GM21515 (cell line): ENCODE results near the gene GKN2.
"Not testable (repeated sequence)": the region's sequence is repeated elsewhere in the genome, so short reads cannot be mapped to it uniquely, and the experiment has no call there.

Experiments used
- ATAC-seq: cut with Tn5 transposase; IDR thresholded peaks from one replicate; pipeline ENCODE4 v1.9.1; 2021; ENCODE audit not compliant: unreplicated experiment

GKN2 gene

DNA sequence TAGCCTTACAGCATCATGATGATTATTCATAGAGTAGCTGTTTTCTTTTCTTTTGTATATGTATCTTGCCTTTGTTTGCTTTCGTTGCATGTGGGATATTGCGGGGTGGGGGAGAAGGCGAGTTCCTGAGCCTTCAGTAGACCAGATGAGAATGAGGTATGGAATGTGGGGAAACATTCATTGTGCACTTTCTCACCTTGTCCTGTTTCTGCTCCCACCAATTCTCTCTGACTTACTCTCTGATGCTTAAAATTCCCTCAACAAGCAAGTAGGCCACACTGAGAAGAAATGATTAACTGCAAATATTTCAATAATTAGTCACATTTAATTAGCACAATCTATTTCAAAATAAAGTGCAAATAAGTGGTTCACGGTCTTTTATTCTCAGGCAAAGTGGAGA lies 31.0 kb downstream of the GKN2 start:
- ATAC-seq = no peak

DNA sequence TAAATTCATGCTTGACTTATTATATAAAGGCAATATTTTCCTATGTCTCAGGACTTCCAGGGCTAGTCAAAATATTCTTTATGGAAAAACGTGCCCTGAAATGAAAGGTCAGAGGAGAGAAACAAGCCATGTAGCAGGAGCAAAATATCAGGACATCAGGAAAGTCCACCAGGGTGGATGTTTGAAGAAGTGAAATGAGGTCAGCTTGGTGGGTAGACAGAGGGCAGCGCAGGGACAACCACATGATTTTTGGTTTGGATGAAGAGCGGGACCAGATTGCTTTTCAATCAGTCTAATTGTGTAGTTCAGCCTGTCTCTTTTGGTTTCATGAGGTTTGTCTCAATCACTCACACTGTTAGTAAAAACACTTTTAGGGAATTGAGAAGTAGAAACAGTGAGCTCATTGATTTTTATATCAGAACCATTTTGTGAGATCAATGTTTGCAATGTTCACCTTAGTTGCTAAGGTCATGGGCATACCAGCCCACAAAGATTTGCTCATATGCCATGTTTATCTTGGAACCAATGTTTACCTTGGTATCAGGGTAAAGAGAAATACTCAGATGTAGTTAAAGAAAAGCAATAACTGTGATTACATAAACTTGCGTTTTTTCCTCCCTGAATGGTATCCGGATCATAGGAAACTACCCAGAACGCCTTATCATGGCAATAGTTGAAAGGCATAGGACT lies 32.1 kb downstream of the GKN2 start:
- ATAC-seq = no peak

DNA sequence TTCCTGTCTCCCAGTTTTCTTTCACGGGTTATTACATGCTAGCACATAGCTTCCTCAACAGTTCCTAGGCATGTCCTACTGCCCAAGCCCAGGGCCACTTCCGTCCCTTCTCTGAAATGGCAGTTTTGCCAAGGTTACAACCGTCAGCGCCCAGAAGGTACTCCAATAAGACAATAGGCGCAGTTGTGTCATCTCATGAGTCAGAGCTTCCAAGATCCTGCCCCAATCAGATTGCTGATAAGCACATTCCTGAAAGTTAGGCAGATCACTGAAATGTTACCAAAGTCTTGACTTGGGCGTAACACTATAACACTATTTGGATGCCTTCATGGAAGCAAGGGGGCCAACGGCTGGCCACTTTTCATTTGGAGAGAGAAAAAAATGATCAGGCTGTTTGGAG lies 34.2 kb downstream of the GKN2 start:
- ATAC-seq = no peak

DNA sequence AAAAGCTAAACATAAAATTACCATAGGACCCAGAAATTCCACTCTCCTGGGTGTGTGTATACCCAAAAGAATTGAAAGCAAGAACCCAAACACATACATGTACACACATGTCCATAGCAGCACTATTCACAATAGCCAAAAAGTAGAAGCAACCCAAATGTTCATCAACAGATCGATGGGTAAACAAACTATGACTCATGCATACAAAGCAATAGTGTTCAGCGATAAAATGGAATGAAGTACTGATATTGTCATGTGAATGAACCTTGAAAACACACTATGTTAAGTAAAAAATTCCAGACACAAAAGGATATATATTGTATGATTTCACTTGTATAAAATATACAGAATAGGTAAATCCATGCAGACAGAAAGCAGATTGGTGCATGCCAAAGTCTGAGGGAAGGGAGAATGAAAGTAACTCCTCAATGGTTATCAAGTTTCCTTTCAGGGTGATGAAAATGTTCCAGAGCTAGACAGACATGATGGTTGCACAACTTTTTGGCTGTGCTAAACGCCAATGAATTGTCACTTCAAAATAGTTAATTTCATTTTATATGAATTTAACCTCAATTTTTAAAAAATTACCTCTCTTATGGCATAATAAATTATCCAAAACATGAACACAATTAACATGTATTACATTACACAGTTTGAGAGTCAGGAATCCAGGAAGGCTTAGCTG lies 35.5 kb downstream of the GKN2 start:
- no peak for ATAC-seq

DNA sequence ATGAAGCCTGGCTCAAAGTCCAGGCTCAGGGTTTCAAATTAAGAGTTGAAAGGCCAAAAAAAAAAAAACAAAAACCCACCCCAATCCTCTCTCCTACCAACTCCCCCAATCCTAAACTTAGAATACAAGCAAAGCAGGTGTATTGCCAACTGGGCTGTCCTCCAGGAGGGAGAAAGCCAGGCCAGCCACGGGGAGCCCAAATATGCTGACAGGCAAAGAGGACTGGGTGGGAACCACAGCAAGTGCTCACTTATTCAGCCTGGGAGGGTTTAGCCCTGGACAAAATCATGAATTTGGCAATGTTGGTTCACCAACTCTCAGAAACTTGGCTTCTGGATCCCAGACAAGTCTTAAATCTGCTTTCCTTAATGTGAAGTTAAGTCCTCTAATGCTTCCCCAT lies 36.5 kb downstream of the GKN2 start:
- no peak for ATAC-seq

DNA sequence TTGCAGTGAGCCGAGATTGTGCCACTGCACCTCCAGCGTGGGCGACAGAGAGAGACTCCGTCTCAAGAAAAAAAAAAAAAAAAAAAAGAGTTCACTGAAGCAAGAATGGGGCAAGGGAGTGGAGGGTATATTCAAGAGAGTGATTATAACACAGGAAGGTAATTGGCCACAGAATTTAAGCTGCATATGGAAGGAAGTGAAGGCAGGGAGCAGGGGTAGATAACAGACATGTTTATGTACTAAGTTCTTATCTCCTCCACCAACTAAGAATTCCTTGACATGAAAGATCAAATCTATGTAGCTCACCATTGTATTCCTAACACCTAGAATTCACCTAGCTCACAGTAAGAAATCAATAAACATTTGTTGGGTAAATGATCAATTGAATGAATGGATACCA lies 37.3 kb downstream of the GKN2 start:
- no peak for ATAC-seq

DNA sequence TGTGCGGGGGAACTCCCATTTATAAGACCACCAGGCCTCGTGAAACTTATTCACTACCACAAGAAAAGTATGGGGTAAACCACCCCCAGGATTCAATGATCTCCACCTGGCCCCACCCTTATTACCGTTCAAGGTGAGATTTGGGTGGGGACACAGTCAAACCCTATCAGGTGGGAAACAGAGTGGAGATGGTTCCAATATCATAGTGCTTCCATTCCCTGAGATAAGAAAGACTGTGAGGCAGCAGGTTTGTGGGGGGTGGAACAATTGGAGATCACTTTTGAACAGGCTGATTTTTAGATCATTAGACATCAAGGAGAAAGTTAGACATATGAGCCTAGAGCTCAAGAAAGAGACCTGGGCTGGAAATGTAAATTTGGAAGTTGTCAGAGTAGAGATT lies 39.3 kb downstream of the GKN2 start:
- no peak for ATAC-seq

DNA sequence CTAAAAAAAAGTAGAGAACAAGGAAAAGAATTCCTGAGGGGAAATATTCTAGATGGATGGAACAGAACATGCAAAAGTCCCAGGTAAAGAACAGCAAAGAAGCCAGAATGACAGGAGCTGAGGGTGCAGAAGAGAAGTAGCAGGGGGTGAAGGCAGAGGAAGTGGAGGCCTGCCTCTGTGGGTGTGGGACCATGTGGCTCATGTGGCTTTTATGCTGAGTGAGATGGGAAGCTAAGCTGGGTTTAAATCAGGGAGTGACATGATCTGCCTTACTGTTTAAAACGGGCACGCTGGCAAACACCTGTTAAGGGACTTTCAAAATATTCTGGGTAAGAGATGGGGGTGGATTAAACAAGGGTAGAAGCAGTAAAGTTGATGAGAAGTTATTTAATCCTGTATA lies 40.0 kb downstream of the GKN2 start:
- ATAC-seq = no peak

DNA sequence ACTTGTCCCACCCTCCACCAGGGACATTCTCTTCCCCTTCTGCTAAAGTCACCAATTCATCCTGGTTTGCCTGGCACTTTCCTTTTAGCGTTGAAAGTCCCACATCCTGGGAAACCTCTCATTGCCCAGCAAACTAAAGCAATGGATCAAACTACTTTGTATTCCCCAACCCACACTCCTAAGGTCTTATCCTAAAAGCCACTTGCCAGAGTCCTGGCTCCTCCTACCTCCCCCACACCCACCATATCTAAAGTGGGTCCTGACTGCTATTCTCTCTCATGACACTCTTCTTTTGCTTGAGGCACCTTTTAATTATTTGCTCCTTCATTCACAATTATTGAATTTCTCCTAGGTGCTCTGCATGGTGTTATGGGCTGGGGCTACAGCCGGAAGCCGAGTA lies 40.6 kb downstream of the GKN2 start:
- no peak for ATAC-seq

DNA sequence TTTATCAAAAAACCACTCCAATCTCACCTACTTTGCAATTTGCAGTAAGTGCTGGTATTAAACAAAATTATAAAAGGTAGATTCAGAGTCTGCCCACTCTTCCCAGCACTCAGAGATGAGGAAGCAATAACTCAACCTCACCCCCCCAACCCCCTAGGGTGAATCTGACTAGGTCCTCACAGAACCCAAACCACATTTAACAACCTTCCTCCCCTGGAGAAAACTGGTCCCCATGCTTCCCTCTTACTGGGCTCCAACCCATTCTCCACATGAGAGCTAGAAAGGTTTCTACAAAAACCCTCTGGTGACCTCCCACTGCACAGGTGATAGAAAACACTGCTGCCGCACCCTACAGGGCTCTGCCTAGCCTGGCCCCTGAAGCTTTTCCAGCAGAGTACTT lies 41.0 kb downstream of the GKN2 start:
- ATAC-seq = no peak

DNA sequence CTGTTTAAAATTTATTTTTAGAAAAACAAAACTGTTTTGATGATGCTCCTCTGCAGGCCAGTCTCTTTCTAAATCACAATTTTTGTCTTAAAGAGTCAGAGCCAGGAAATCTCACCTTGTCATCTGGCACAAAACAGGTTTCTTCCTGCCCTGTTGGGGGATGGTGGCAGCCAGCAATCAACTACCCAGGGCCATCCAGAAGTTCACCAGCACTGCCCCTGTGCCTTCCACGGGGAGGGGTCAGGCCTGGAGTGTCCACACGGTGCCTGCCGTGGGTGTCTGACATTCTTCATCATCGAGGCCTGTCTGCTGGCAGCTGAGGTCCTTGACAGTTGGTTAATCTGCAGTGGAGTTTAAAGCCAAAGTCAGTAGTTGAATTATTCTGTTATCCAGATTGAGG lies 41.4 kb downstream of the GKN2 start:
- ATAC-seq = no peak

DNA sequence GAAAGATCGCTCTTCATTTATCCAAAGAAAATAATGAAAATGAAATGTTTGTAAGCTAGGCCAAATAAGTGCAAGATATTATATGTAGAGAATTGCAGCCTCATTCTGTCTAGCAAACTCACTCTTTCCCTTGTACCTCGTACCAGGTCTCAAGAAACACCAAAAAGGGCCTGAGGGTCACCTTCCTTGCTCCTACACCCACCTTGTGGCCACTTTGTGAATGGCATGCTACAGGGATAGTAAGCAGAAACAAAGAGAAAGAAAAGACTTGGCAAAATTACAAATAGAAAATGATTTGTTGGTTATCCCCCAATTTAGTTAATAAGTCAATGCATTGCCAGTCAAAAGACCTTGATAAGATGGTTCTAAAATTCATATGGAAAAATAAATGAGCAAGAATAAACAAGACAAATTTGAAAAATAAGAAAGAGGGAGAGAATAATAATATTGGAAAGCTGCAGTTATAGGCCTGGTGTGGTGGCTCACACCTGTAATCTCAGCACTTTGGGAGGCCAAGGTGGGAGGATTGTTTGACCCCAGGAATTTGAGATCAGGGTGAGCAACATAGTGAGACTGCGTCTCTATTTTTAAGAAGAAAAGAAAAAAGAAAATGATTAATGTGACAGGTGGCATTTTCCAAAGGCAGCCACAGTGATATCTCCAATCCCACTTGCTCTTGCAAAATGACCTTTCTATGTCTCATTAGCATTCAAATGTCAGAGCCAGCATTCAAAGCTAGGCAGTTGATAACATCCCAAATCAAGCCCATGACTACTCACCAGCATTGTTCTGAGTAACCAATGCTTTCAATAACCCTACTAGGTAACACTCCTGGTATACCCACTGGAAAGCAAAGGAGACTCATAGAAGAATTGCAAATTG lies 42.7 kb downstream of the GKN2 start:
- no peak for ATAC-seq

DNA sequence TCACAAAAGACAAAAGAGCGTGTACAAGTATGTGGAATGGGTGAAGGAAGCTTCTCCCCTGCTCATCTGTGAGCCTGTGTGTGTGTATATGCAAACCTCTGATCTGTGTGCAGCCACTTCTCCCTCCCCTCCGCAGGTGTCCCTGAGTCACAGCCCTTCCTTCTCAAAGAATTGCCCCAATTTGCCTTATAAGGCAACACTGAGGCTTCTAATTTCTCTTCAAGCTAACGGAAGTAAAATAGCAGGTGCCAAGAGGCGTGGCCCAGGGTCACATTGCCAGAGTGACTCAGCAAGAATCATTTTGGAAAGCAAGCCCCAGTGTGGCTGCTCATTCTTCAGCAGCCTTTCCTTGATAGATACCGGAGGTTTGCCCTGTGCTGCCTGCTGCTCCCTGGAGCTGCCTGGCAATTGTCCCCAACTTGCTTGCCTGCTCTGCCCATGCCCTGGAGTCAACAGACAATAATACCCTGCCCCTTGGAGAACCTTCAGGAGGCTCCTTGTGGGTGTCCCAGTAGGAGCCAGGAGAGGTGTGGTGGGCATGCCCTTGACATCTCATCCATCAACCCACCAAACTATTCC lies 44.2 kb downstream of the GKN2 start:
- peak; percentile 97 for ATAC-seq

DNA sequence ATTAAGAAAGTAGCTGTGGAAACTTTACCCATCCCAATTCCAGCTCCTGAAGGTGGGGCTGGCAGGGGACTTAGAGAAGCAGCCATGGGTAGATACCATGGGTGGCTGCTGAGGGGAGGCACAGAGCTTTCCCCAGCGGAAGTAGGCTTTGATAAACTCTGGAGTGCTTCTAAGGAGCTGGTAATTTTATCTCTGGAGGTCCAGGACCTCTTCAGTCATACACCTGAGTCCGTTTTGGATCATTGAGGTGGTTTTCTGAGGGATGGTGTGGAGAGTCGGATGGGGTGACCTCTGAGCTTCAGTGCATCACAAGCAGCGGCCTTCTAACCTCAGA lies 44.8 kb downstream of the GKN2 start:
- no peak for ATAC-seq

DNA sequence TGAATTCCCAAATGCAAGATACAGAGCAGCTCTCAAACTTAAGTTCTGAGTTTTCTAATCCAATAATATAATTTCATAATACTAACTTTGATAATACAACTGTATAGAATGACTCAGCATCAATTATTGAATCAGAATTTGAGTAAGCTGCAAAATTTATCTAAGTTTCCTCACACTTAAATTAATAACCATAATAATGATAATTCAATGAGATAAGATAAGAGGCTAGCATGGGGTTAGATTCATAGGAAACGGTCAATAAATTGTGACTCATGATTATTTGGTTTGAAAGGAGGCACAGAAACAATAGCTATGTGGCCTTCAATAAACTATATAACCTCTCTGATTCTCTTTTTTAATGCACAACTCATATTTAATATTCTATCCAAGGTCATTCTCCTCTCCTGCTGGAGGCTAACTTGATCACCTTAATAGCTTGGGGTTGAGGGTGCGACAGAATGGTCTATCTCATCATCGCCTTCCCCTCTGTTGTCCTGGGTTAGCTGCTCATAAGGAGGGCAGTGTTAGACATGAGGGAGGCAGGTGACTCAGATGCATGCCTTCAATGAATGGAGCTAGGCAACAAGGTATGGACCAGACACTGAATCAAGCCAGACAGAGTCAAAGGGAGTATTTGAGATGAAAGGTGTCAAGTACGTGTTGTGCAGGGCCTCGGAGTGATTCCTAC lies 45.3 kb downstream of the GKN2 start:
- ATAC-seq = no peak

DNA sequence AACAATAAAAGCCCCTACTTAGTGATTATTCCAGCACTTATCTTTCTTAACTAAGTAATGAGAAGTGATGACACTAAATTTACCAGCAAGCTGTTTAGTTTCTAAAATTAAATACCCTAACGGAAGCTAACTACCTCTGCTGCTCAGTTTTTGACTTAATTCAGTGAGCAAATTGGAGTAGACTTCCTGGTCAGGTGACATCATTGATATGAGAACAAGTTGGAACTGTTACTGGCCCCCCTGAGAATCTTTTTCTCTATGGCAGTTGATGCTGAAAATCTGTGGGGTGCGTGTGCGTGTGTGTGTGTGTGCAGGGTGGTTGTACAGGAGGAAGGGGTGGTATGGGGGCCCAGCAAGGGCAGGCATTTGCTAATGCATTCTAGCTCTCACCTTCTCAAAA lies 46.0 kb downstream of the GKN2 start:
- ATAC-seq = no peak

DNA sequence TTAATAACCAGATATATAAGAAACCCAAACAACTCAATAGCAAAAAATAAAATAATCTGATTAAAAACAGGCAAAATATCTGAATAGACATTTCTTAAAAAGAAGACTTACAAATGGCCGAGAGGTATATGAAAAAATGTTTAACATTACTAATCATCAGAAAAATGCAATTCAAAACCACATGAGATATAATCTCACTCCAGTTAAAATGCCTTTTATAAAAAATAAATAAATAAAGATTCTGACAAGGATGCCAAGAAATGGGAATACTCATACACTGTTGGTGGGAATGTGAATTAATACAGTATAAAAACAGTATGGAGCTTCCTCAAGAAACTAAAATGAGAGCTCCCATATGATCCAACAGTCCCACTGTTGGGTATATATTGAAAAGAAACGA lies 47.6 kb downstream of the GKN2 start:
- ATAC-seq = no peak

DNA sequence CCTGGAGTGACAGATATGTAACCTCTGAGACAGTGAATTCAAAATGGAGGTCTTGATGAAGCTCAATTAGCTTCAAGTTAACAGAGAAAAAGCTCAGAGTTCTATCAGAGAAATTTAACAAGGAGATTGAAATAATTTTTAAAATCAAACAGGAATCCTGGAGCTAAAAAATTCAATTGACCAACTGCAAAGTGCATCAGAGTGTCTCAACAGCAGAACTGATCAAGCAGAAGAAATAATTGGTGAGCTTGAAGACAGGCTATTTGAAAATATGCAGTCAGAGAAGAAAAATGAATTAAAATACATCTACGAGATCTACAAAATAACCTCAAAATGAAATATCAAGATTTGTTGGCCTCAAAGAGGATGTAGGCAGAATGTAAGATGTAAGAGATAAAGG lies 51.1 kb downstream of the GKN2 start:
- ATAC-seq = no peak

DNA sequence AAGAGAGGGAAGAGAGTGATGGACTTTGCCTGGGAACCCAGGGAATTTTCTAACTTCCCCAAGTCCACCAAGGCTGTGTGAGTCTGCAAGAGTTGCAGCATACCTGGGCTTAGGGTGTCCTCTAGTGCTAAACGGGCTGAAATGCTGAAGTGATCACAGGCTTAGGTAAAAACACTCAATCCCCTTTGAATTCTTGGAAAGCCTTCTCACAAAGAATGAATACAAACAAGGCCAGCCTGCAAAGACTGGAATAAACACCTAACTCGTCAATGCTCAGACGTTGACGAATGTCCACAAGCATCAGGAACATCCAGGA lies 51.5 kb downstream of the GKN2 start:
- ATAC-seq = no peak

DNA sequence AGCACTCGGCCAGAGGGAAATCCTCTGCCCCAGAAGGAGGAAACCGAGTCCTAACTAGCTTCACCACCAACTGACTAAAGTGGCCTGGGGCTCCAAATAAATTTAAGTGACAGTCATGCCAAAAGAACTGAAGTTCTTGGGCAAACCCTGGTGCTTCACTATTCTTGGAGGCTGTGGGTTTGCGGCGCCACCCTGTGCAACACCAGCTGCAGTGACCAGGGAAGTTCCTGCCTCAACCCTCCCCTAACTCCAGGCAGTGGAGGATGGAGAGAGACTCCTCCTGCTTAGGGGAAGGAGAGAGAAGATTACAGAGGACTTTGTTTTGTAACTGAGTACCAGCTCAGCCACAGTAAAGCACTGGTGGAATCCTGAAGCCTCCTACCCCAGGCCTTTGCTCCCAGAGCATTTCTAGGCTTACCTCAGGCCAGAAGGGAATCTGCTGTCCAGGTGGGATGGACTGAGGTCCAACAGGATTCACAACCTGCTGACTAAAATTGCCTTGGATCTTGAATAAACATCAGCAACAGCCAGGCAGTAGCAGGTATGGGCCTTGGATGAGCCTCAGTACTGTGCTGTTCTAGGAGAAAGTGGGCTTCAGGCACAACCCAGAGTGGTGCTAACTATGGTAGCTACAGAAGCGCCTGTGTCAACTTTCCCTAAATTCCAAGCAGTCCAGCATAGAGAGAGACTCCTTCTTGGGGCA lies 52.0 kb downstream of the GKN2 start:
- ATAC-seq = no peak

DNA sequence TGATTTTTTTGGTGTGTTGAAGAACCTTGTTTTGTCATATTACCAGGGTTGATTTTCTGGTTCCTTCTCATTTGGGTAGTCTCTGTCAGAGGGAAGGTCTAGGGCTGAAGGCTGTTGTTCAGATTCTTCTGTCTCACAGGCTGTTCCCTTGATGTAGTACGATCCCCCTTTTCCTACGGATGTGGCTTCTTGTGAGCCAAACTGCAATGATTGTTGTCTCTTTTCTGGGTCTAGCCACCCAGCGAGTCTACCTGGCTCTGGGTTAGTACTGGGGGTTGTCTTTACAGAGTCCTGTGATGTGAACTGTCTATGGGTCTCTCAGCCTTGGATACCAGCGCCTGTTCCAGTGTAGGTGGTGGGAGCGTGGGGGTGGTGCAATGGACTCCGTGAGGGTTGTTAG lies 56.7 kb downstream of the GKN2 start:
- not testable (repeated sequence) for ATAC-seq
